Progenitor cell of endocrine pancreas (in vitro differentiated cells): Measurements from ENCODE around the gene HRH1. TPM values are rescaled to one million over a fixed set of nuclear protein-coding genes. Genes with fewer than 3 reads are reported as not detected.

Experiments used
- DNase-seq: peaks from one replicate; pipeline ENCODE4 v3.0.0; 2021; ENCODE audit warnings: low spot score; ENCODE audit not compliant: unreplicated experiment
- H3K27ac Mint-ChIP-seq: 2 replicates; pipeline ENCODE4 v1.8.0; 2021; ENCODE audit warnings: mild to moderate bottlenecking, moderate library complexity, mixed read lengths
- H3K27me3 Mint-ChIP-seq: 2 replicates; pipeline ENCODE4 v1.8.0; 2021; ENCODE audit warnings: mixed read lengths
- H3K36me3 Mint-ChIP-seq: 2 replicates; pipeline ENCODE4 v1.8.0; 2022; ENCODE audit warnings: mixed read lengths; ENCODE audit not compliant: insufficient read depth
- H3K4me1 Mint-ChIP-seq: 2 replicates; pipeline ENCODE4 v1.8.0; 2021; ENCODE audit warnings: low read depth, mixed read lengths
- H3K4me3 Mint-ChIP-seq: 2 replicates; pipeline ENCODE4 v1.8.0; 2021; ENCODE audit warnings: low read depth, mild to moderate bottlenecking, moderate library complexity, mixed read lengths
- H3K9me3 Mint-ChIP-seq: 2 replicates; pipeline ENCODE4 v1.8.0; 2021; ENCODE audit warnings: low read depth, mixed read lengths
- total RNA-seq: library from RNA; stranded (reverse); gene quantifications from 2 replicates; pipeline ENCODE4 v1.2.1, GENCODE V29; 2021
- TF ChIP-seq, protein P1 (sequence below): fragments of 200-600 bp; sonication (generic); IDR thresholded peaks from one replicate; pipeline ENCODE4 v1.5.0; 2021; ENCODE audit warnings: antibody characterized with exemption, mild to moderate bottlenecking; ENCODE audit not compliant: unreplicated experiment

The HRH1 gene
- total RNA-seq, 1 donor from 2014 or later, result not detected

GRCh38 chr3:11186318-11186692 lies 32.0 kb downstream of the HRH1 start:
- H3K27me3 Mint-ChIP-seq, result peaks cover 5% of the 10 kb centered on the region
- TF ChIP-seq, protein P1, sequence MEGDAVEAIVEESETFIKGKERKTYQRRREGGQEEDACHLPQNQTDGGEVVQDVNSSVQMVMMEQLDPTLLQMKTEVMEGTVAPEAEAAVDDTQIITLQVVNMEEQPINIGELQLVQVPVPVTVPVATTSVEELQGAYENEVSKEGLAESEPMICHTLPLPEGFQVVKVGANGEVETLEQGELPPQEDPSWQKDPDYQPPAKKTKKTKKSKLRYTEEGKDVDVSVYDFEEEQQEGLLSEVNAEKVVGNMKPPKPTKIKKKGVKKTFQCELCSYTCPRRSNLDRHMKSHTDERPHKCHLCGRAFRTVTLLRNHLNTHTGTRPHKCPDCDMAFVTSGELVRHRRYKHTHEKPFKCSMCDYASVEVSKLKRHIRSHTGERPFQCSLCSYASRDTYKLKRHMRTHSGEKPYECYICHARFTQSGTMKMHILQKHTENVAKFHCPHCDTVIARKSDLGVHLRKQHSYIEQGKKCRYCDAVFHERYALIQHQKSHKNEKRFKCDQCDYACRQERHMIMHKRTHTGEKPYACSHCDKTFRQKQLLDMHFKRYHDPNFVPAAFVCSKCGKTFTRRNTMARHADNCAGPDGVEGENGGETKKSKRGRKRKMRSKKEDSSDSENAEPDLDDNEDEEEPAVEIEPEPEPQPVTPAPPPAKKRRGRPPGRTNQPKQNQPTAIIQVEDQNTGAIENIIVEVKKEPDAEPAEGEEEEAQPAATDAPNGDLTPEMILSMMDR, result no peak
- H3K27ac Mint-ChIP-seq, result no peak overlapping the region
- H3K4me1 Mint-ChIP-seq, result no peaks in the 10 kb centered on the region
- H3K4me3 Mint-ChIP-seq, result no peak overlapping the region
- no peak for DNase-seq
- no peaks in the 10 kb centered on the region for H3K9me3 Mint-ChIP-seq
- H3K36me3 Mint-ChIP-seq, result no peaks in the 10 kb centered on the region

- TF ChIP-seq, protein P1, result no peak
- H3K4me1 Mint-ChIP-seq, result no peaks in the 10 kb centered on the region
- no peak for DNase-seq
- no peaks in the 10 kb centered on the region for H3K36me3 Mint-ChIP-seq
- no peak overlapping the region for H3K4me3 Mint-ChIP-seq
- no peak overlapping the region for H3K27ac Mint-ChIP-seq
- H3K9me3 Mint-ChIP-seq, result no peaks in the 10 kb centered on the region
- H3K27me3 Mint-ChIP-seq, result peaks cover 5% of the 10 kb centered on the region
Observed at GRCh38 chr3:11186771-11187191, 32.5 kb downstream of the HRH1 start.

- H3K4me1 Mint-ChIP-seq, result no peaks in the 10 kb centered on the region
- peaks cover 5% of the 10 kb centered on the region for H3K27me3 Mint-ChIP-seq
- H3K4me3 Mint-ChIP-seq, result no peak overlapping the region
- no peaks in the 10 kb centered on the region for H3K9me3 Mint-ChIP-seq
- H3K36me3 Mint-ChIP-seq, result no peaks in the 10 kb centered on the region
- TF ChIP-seq, protein P1, result no peak
- no peak overlapping the region for H3K27ac Mint-ChIP-seq
- no peak for DNase-seq
Observed at GRCh38 chr3:11187681-11188080, 33.4 kb downstream of the HRH1 start.

GRCh38 chr3:11188231-11188630 lies 33.9 kb downstream of the HRH1 start:
- H3K9me3 Mint-ChIP-seq, result no peaks in the 10 kb centered on the region
- no peak overlapping the region for H3K27ac Mint-ChIP-seq
- H3K27me3 Mint-ChIP-seq, result peaks cover 5% of the 10 kb centered on the region
- no peak overlapping the region for H3K4me3 Mint-ChIP-seq
- TF ChIP-seq, protein P1, result no peak
- H3K4me1 Mint-ChIP-seq, result no peaks in the 10 kb centered on the region
- no peak for DNase-seq
- no peaks in the 10 kb centered on the region for H3K36me3 Mint-ChIP-seq

DNA sequence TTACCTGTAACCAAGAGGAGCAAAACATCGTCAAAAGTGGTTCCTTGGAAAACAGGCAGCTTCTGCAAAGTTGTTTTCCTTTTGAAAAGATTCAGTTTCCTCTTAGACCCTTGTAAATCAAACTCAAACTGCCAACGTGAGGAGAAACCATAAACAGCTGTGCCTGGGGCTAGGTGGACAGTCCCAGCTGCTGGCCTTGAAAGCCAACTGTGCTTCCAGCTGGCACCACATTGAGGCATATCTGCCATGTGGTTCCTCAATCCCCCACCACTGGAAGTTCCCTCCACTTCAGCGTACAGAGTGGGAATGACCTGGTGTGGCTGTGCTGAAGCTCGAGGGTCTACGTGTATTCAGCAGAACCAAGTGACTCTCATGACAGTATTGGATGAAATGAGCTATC lies 40.9 kb downstream of the HRH1 start:
- no peak overlapping the region for H3K4me3 Mint-ChIP-seq
- H3K4me1 Mint-ChIP-seq, result no peaks in the 10 kb centered on the region
- H3K36me3 Mint-ChIP-seq, result no peaks in the 10 kb centered on the region
- DNase-seq, result no peak
- TF ChIP-seq, protein P1, result no peak
- H3K9me3 Mint-ChIP-seq, result no peaks in the 10 kb centered on the region
- peaks cover 31% of the 10 kb centered on the region for H3K27me3 Mint-ChIP-seq
- no peak overlapping the region for H3K27ac Mint-ChIP-seq
